SK-N-SH (cell line): ENCODE data around the gene JAKMIP1.

Experiments
- FOXM1 ChIP-seq: IDR thresholded peaks from 2 replicates; pipeline ENCODE4 v1.4.0; 2012; ENCODE audit warnings: low read depth, mild to moderate bottlenecking
- YY1 ChIP-seq: IDR thresholded peaks from 2 replicates; pipeline ENCODE4 v1.4.0; 2012; ENCODE audit warnings: low read depth, mild to moderate bottlenecking
- TF ChIP-seq, protein P1 (sequence below): fragments of 200-600 bp; sonication (generic); IDR thresholded peaks from 2 replicates; pipeline ENCODE4 v1.6.1; 2017; ENCODE audit warnings: antibody characterized with exemption, mild to moderate bottlenecking, moderate library complexity

GRCh38 chr4:6055436-6055835 is 144.9 kb downstream of the JAKMIP1 start:
- TF ChIP-seq, protein P1, sequence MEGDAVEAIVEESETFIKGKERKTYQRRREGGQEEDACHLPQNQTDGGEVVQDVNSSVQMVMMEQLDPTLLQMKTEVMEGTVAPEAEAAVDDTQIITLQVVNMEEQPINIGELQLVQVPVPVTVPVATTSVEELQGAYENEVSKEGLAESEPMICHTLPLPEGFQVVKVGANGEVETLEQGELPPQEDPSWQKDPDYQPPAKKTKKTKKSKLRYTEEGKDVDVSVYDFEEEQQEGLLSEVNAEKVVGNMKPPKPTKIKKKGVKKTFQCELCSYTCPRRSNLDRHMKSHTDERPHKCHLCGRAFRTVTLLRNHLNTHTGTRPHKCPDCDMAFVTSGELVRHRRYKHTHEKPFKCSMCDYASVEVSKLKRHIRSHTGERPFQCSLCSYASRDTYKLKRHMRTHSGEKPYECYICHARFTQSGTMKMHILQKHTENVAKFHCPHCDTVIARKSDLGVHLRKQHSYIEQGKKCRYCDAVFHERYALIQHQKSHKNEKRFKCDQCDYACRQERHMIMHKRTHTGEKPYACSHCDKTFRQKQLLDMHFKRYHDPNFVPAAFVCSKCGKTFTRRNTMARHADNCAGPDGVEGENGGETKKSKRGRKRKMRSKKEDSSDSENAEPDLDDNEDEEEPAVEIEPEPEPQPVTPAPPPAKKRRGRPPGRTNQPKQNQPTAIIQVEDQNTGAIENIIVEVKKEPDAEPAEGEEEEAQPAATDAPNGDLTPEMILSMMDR, result no peak
- TF ChIP-seq YY1 (no peak), FOXM1 (no peak)
